GM19239 (cell line): ENCODE measurements around the gene TOX2.

Experiments used
- DNase-seq: peaks from one replicate; pipeline ENCODE4 v3.0.0; 2011; ENCODE audit warnings: low spot score; ENCODE audit not compliant: insufficient read length
- FAIRE-seq: peaks from 2 replicates; lab custom pipeline; 2011; peaks lifted over from hg19 to GRCh38; lab: Jason Lieb, UNC

The TOX2 gene

DNA sequence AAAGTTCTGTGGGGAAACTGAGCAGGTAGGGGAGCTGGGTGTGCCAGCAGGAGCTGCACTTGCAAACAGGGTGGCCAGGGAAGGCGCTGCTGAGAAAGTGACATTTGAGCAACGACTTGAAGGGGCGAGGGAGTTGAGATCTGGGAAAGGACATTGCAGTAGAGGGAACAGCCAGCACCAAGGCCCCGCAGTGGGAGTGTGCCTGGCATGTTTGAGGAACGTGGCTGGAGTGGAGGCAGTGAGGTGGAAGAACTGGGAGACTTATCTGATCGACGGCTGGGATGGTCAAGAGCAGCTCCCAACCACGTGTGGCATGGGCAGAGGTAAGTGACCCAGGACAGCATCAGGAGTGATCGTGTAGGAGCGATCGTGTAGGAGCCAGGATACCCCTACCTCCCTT is 77.3 kb downstream of the TOX2 start:
- no peak for DNase-seq
- no peak for FAIRE-seq

GRCh38 chr20:43992885-43993284 is 78.2 kb downstream of the TOX2 start:
- no peak for DNase-seq
- FAIRE-seq = no peak

DNA sequence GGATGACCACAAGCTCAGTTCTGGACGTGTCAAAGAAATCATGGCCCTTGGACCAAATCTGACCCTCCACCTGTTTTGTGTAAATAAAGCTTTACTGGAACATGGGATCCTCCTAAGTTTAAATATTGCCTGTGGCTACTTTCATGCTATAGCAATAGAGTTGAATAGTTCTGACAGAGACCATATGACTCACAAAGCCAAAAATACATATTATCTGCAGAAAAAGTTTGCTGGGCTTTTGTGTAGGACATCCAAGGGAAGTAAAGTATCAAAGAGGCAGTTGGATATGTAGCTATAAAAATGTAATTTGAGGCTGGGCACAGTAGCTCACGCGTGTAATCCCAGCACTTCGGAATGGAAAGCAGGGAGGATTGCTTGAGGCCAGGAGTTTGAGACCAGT is 78.9 kb downstream of the TOX2 start:
- DNase-seq (no peak), FAIRE-seq (no peak)

DNA sequence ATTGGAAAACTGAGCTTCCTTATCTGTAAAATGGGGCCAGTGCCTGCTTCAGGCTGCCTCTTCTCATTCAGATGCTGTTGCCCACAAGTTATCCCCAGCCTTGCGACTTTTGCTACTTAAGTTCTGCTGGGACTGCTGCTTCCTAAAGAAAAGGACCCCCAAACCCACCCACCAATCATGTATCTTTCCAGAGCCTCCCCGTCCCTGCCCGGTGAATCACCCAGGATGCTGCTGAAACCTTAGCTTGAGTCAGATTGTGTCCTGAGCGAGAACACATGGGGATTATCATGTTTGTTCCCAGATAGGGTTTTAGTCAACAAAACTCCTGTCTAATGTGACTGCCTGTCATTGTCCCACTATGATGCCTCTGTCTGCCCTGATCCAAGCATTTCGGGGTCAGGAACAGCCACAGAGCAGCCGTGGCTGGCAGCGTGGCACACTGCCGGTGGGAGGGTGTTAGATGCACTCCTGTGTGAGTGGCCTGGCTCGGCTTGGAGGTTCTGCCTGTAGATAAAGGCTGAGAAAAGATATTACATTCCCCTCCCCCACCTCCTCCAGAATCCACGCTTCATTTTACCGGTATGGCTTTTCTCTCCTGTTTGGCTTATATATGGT is 79.9 kb downstream of the TOX2 start:
- DNase-seq (no peak), FAIRE-seq (no peak)

- FAIRE-seq (no peak), DNase-seq (no peak)
Measured at GRCh38 chr20:43995645-43996044, 81.0 kb downstream of the TOX2 start.

- no peak for DNase-seq
- no peak for FAIRE-seq
Measured at GRCh38 chr20:43996240-43996930, 81.7 kb downstream of the TOX2 start.

DNA sequence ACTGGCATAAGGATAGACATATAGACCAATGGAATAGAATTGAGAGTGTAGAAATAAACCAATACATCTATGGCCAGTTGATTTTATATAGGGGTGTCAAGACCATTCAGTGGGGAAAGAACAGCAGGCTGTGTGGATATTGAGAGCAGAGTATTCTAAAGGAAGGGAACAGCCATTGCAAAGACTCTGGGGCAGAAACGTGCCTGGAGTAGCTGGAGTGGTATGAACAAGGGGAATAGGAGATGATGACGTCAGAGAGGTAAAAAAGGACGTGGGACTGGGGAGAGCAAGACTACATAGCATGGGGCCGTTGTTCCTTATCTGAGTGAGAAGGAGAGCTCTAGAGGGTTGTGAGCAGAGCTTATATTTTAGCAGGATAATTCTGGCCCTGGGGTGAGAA is 85.2 kb downstream of the TOX2 start:
- FAIRE-seq (no peak), DNase-seq (no peak)

DNA sequence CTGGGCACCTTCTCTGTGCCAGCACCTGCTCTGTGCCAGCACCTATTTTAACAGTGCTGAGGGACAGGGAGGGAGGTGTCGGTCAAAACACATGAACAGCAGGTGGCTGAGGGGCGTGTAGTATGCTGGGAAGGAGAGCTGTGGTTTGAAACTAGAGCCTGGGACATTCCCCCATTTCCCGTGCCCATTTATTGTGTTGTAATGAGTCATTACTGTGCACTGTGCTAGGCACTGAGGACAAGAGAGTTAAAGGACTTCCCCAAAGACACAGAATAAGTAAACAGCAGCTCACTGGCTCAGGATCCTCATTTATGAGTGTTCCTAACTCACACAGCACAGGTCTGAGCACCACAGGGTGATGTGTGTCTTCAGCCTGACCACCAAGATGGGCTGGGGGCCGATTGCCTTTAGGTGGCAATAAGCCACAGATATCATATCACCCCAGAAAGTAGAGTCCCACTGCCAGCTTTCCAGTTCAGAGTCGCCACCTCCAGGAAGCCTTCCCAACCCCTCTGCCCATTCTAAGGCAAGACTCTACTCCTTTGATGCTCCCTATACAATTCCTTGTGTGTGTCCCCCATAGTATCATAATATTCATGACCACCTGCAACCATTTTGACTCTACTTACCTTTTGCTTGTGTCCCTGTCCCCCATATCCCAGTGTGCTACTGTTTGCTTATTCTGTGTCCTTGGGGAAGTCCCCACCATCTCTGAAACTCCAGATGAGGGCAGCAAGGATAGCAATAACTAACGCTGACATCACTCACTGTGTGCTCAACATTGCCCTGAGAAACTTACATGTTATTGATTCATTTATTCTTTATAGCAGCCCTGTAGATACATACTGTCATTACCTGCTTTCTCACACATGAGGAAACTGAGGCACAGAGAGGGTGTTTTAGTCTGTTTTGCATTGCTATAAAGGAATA is 87.3 kb downstream of the TOX2 start:
- DNase-seq = no peak
- peak; percentile 71 for FAIRE-seq

DNA sequence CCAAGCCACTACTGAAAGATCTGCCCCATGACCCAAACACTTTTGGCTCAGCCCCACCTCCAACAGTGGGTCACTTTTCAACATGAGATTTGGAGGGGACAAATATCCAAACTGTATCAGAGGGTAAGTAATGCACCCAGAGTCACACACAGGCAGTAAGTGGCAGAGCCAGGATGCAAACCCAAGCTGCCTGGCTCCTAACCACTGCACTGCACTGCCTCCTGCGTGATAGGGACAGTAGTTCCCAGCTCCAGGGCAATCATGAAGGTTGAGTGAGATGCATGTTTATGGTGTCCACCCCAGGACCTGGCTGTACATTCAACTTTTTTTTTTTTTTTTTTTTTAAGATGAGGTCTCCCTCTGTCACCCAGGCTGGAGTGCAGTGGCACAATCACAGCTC is 88.2 kb downstream of the TOX2 start:
- no peak for DNase-seq
- no peak for FAIRE-seq

DNA sequence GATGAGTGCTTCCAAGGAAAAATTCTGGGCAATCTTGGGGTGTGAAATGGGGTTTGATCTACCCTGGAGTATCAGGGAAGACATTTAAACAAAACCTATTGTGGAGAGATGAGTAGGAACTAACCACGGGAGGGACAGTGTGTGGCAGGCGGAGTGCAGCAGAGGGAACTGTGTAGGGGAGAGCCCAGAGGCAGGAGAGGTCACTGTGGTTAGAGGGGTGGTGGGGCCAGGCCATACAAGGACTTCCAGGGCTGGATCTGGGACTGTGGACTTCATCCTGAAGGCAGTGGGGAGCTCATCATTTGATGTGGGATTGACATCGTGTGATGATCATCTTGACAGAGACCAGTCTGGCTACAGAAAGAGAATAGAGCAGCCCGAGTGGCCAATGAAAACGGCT is 89.0 kb downstream of the TOX2 start:
- FAIRE-seq (no peak), DNase-seq (no peak)

GRCh38 chr20:44004306-44004915 is 89.8 kb downstream of the TOX2 start:
- DNase-seq (no peak), FAIRE-seq (no peak)

DNA sequence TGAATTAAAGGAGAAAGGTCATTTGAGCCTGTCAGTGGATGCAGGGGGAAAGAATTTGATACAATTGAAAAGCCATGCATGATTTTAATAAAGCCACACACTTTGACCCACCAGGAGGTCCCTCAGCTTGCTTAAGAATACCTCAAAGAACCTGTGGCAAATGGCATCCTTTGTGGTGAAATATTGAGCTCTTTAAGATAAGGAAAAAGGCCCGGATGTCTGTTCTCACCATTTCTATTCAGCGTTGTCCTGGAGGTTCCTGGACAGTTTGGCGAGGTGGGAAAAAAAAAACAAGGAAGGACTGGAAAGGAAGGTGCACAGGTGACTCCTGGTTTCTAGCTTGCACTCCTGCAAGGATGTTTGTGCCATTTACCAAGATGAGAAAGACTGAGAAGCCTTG is 91.0 kb downstream of the TOX2 start:
- DNase-seq (no peak), FAIRE-seq (no peak)

DNA sequence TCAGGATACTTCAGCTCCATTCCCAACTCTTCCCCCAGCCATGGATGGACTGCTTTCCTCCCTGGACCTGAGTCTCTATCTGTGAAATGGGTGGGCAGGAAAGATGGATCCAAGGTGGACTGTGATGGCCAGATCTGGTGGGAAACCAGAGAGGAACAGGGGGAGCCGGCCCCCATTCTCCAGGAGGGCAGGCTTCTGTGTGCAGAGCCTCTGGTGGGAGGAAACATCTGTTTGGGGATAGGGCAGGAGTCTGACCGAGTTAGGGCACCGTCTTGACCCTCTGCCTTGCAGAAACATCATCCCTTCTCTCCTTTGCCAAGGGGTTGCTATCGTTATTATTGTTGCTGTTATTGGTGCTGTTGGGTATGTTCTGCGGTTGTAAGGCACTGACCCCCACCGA is 91.5 kb downstream of the TOX2 start:
- no peak for FAIRE-seq

DNA sequence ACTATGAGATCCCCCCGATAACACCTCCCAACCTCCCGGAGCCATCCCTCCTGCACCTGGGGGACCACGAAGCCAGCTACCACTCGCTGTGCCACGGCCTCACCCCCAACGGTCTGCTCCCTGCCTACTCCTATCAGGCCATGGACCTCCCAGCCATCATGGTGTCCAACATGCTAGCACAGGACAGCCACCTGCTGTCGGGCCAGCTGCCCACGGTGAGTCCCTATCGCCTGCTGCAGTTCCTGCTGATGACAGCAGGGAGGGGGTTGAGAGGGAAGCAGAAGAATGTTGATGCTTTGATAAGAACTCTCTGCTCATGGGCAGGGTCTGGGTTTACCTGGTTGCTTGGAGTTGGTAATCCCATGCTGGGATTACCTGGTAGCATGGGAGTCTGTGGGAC is 91.9 kb downstream of the TOX2 start:
- DNase-seq (no peak), FAIRE-seq (no peak)

More for the DNA sequence above, 91.5 kb downstream of the TOX2 start:
- DNase-seq = no peak

- no peak for FAIRE-seq
- no peak for DNase-seq
Measured at GRCh38 chr20:44008806-44009678, 94.4 kb downstream of the TOX2 start.

GRCh38 chr20:44009679-44009992 is 95.0 kb downstream of the TOX2 start:
- no peak for FAIRE-seq
- DNase-seq = no peak

DNA sequence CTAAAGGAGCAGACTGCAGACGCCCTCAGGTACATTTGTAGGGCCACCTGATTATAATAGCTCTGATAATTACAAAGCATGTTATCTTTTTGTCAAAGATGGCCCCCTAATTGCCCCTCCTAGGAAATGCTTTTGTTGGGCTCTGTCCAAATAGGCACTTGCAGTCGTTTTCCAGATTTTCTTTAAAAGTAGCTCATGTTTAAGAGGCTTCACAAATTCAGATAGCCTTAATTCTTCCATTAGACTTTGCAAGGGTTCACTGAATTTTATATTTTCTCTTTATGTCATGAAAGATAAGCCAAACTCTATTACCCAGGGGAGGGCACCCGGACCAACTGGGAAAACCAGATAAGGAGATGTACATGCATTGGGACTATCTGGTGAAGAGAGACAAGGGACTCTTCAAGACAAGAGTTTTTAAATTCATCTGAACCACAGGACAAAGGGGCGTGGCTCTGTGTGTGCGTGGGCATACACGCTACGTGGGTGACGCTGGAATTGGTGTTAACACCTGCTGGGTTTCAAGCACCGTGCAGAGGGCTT is 95.6 kb downstream of the TOX2 start:
- FAIRE-seq (no peak), DNase-seq (no peak)

- DNase-seq = no peak
- no peak for FAIRE-seq
Measured at GRCh38 chr20:44011251-44011940, 96.7 kb downstream of the TOX2 start.
